Measurements from ENCODE around the gene ZBTB5. TPM values are rescaled to one million over a fixed set of nuclear protein-coding genes. Genes with fewer than 3 reads are reported as not detected.

Gene ZBTB5
- polyA plus RNA-seq, 2 of the 4 experiments (the other 2 are of a cell fraction) = 12.4 to 18.1 TPM

- ChIA-PET CTCF (interaction anchor here (0.6 to 1.0 kb wide), 2 partner anchors 11 to 518 kb away, joined by 3 read pairs; no protein-coding TSS in a partner anchor), POLR2A (interaction anchor here (0.7 to 3.6 kb wide), 5 partner anchors 8 to 111 kb away, joined by 3 to 28 read pairs (median 4); partner anchors contain the start of gene ZBTB5)
- Histone ChIP-seq H3K4me1 (peaks cover 49% of the 10 kb centered on the region), H3K4me3 (peak overlapping the region; percentile 85), H3K27ac (peak overlapping the region; percentile 91 to 92), H3K9me3 (no peaks in the 10 kb centered on the region), H3K4me2 (peak overlapping the region; percentile 96)
- no peak for DNase-seq (ENCODE audit: low read depth in 1 of 2, low spot score in 1 of 2)
- peak; percentile 57 to 65; a peak in 4 of 6 replicates for ATAC-seq
- TF ChIP-seq ATOH8 (CRISPR knock-in tag; IDR thresholded peaks at IDR 0.05; ENCODE audit: low read depth) (no peak), TFCP2L1 (CRISPR knock-in tag; IDR thresholded peaks at IDR 0.05) (no peak), HDAC2 (IDR thresholded peaks at IDR 0.05) (no peak), CBX2 (IDR thresholded peaks at IDR 0.05; ENCODE audit: borderline replicate concordance, low read depth) (no peak), PBX3 (IDR thresholded peaks at IDR 0.05) (no peak), GATA3 (IDR thresholded peaks at IDR 0.05; ENCODE audit: borderline replicate concordance) (no peak), RFX5 (IDR thresholded peaks at IDR 0.05) (no peak), USF2 (IDR thresholded peaks at IDR 0.05) (no peak), POLR2A (IDR thresholded peaks at IDR 0.05; ENCODE audit: low read length) (no peak), CHD2 (IDR thresholded peaks at IDR 0.05; ENCODE audit: low read length, partially characterized antibody) (no peak), SMC3 (IDR thresholded peaks at IDR 0.05) (no peak), HEYL (CRISPR knock-in tag; IDR thresholded peaks at IDR 0.05) (no peak)
- 61% methylated on average over 8 of the region's 8 CpGs for WGBS (ENCODE audit: missing lambda C conversion rate)
- no peak for FAIRE-seq
Measured at GRCh38 chr9:37421914-37422288, 43.3 kb downstream of the ZBTB5 start.

- Histone ChIP-seq H3K4me3 (no peak overlapping the region), H3K4me2 (no peak overlapping the region), H3K4me1 (peaks cover 54% of the 10 kb centered on the region), H3K9me3 (no peaks in the 10 kb centered on the region), H3K27ac (no peak overlapping the region)
- DNase-seq (ENCODE audit: low read depth in 1 of 2, low spot score in 1 of 2) = no peak
- no peak for FAIRE-seq
- POLR2A ChIA-PET = no interaction called here
- TF ChIP-seq CBX8 (IDR thresholded peaks at IDR 0.05) (no peak), POLR2A (IDR thresholded peaks at IDR 0.05; ENCODE audit: low read length) (no peak), CTCF (IDR thresholded peaks at IDR 0.05) (no peak), PHF8 (IDR thresholded peaks at IDR 0.05; ENCODE audit: borderline replicate concordance, low read depth) (no peak), TFCP2L1 (CRISPR knock-in tag; IDR thresholded peaks at IDR 0.05) (no peak), MYC (IDR thresholded peaks at IDR 0.05; ENCODE audit: borderline replicate concordance, low read length) (no peak), FOXS1 (CRISPR knock-in tag; IDR thresholded peaks at IDR 0.05) (no peak), ESRRA (IDR thresholded peaks at IDR 0.05; ENCODE audit: borderline replicate concordance, low read length) (no peak), PBX3 (IDR thresholded peaks at IDR 0.05) (no peak), BHLHE40 (IDR thresholded peaks at IDR 0.05; ENCODE audit: low read depth, low read length) (no peak)
- WGBS (ENCODE audit: missing lambda C conversion rate) = 76% methylated on average over 12 of the region's 12 CpGs
- CTCF ChIA-PET = interaction anchor here (0.6 to 3.4 kb wide), 3 partner anchors 10 to 1432 kb away, joined by 3 to 14 read pairs (median 3); no protein-coding TSS in a partner anchor
- no peak for ATAC-seq
Measured at GRCh38 chr9:37420271-37421215, 44.7 kb downstream of the ZBTB5 start.

Measured in A549 (cell line).